ENCODE results near the gene WASHC4. TPM values are rescaled to one million over a fixed set of nuclear protein-coding genes. Genes with fewer than 3 reads are reported as not detected.
"Not testable (repeated sequence)": the region's sequence is repeated elsewhere in the genome, so short reads cannot be mapped to it uniquely, and the experiment has no call there.

WASHC4 gene
- total RNA-seq, 2 donors from 2014 or later: 41.2 to 63.6 TPM

GRCh38 chr12:105090361-105090760 lies 17.2 kb upstream of the WASHC4 start:
- peaks cover 3% of the 10 kb centered on the region for H3K4me1 ChIP-seq
- no peaks in the 10 kb centered on the region for H3K36me3 ChIP-seq (replicated peaks in 1 of 2; ENCODE audit: insufficient read depth in 1 of 2, low read depth in 2 of 2)
- 79 to 86% methylated on average over 6 of the region's 6 CpGs for WGBS, 2 donors
- ATAC-seq (no peak), DNase-seq (no peak)
- H3K4me3 ChIP-seq: no peak overlapping the region
- H3K27ac ChIP-seq: no peak overlapping the region
- TF ChIP-seq CTCF (IDR thresholded peaks at IDR 0.05) (no peak), POLR2A (IDR thresholded peaks at IDR 0.05) (no peak)
- intact Hi-C loops (cut with DNase I): no loop called here
- no peaks in the 10 kb centered on the region for H3K27me3 ChIP-seq
- no peaks in the 10 kb centered on the region for H3K9me3 ChIP-seq

GRCh38 chr12:105091476-105092206 lies 15.9 kb upstream of the WASHC4 start:
- Histone ChIP-seq H3K4me1 (peaks cover 3% of the 10 kb centered on the region), H3K9me3 (no peaks in the 10 kb centered on the region), H3K4me3 (no peak overlapping the region), H3K36me3 (replicated peaks in 1 of 2; ENCODE audit: insufficient read depth in 1 of 2, low read depth in 2 of 2) (no peaks in the 10 kb centered on the region), H3K27ac (peak overlapping the region in 3 of 4 donors; percentile 25 to 62 (median 45)), H3K27me3 (no peaks in the 10 kb centered on the region)
- ATAC-seq: peak; percentile 49
- intact Hi-C loops (cut with DNase I): no loop called here
- no peak for DNase-seq
- 47 to 65% methylated on average over 4 of the region's 4 CpGs for WGBS, 2 donors
- TF ChIP-seq CTCF (IDR thresholded peaks at IDR 0.05): no peak
- no peak for TF ChIP-seq POLR2A (IDR thresholded peaks at IDR 0.05)

- ATAC-seq (peak; percentile 90), DNase-seq (peak; percentile 43 to 72 (median 62))
- Histone ChIP-seq H3K36me3 (replicated peaks in 1 of 2; ENCODE audit: insufficient read depth in 1 of 2, low read depth in 2 of 2) (no peaks in the 10 kb centered on the region), H3K4me1 (peaks cover 3% of the 10 kb centered on the region), H3K27me3 (no peaks in the 10 kb centered on the region), H3K9me3 (no peaks in the 10 kb centered on the region), H3K4me3 (no peak overlapping the region), H3K27ac (peak overlapping the region in 3 of 4 donors; percentile 25 to 62 (median 45))
- intact Hi-C loops (cut with DNase I): no loop called here
- 22 to 30% methylated on average over 13 of the region's 13 CpGs for WGBS, 2 donors
- TF ChIP-seq CTCF (IDR thresholded peaks at IDR 0.05) (peak in 4 of 7 experiments; percentile 8 to 32 (median 28)), POLR2A (IDR thresholded peaks at IDR 0.05) (peak in 2 of 3 donors; percentile 41 to 48)
Observed at GRCh38 chr12:105092336-105092735, 15.2 kb upstream of the WASHC4 start.

GRCh38 chr12:105095338-105095737 lies 12.2 kb upstream of the WASHC4 start:
- H3K9me3 ChIP-seq; H3K36me3 ChIP-seq (replicated peaks in 1 of 2; ENCODE audit: insufficient read depth in 1 of 2, low read depth in 2 of 2); H3K27me3 ChIP-seq; H3K4me1 ChIP-seq; intact Hi-C loops (cut with DNase I); H3K4me3 ChIP-seq; DNase-seq; H3K27ac ChIP-seq; ATAC-seq: not testable (repeated sequence)
- WGBS, 2 donors: 85 to 87% methylated on average over 5 of the region's 5 CpGs

GRCh38 chr12:105099356-105099755 lies 8.2 kb upstream of the WASHC4 start:
- Histone ChIP-seq H3K27ac (no peak overlapping the region), H3K36me3 (replicated peaks in 1 of 2; ENCODE audit: insufficient read depth in 1 of 2, low read depth in 2 of 2) (no peaks in the 10 kb centered on the region), H3K27me3 (no peaks in the 10 kb centered on the region), H3K4me1 (no peaks in the 10 kb centered on the region), H3K9me3 (no peaks in the 10 kb centered on the region), H3K4me3 (no peak overlapping the region)
- intact Hi-C loops (cut with DNase I): no loop called here
- 88 to 94% methylated on average over 1 of the region's 1 CpG for WGBS, 2 donors
- DNase-seq: no peak
- no peak for TF ChIP-seq POLR2A (IDR thresholded peaks at IDR 0.05)
- no peak for TF ChIP-seq CTCF (IDR thresholded peaks at IDR 0.05)
- ATAC-seq: no peak

All from body of pancreas (tissue), 4 donors.